ES-I3 (cell line): ENCODE results near the gene GLIS1.

ENCODE experiments used
- H3K36me3 ChIP-seq: 2 replicates; pipeline ENCODE4 v1.6.1; 2013; ENCODE audit warnings: mild to moderate bottlenecking, low read length, control low read depth, moderate library complexity; ENCODE audit not compliant: insufficient read depth
- H3K4me1 ChIP-seq: 2 replicates; pipeline ENCODE4 v1.6.1; 2013; ENCODE audit warnings: mild to moderate bottlenecking, control low read depth, low read length; ENCODE audit not compliant: insufficient read depth
- H3K9ac ChIP-seq: 2 replicates; pipeline ENCODE4 v1.6.1; 2013; ENCODE audit warnings: low read depth, mild to moderate bottlenecking, low read length, moderate library complexity
- H3K9me3 ChIP-seq: 2 replicates; pipeline ENCODE4 v1.6.1; 2013; ENCODE audit warnings: mild to moderate bottlenecking, low read length, moderate library complexity; ENCODE audit not compliant: control insufficient read depth, insufficient read depth

Gene GLIS1

DNA sequence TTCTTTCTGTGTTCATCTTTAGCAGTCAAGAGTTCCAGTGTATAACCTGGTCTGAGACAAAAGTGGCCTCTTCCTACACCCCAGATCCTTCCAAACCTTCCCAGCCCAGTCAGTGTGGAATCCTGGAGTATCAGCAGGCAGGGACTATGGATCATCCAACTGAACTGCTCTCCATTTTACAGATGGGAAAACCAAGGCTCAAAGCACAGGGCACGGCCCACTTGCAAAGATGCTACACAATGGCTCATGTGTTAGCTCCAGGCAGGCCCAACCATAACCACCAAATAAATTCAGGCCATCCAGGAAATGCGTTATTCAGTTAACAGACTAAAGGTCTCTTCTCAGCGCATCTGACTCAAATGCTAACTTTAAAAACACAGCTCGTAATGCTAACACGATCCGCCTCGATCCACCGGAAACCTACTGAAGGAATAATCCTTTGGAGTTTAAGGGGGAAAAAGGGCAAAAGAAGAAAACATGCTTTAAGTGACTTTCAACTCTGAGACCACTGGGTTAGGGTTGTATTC, 7.1 kb downstream of the GLIS1 start:
- H3K36me3 ChIP-seq: no peaks in the 10 kb centered on the region
- H3K9ac ChIP-seq: no peak overlapping the region
- no peaks in the 10 kb centered on the region for H3K9me3 ChIP-seq
- no peaks in the 10 kb centered on the region for H3K4me1 ChIP-seq

DNA sequence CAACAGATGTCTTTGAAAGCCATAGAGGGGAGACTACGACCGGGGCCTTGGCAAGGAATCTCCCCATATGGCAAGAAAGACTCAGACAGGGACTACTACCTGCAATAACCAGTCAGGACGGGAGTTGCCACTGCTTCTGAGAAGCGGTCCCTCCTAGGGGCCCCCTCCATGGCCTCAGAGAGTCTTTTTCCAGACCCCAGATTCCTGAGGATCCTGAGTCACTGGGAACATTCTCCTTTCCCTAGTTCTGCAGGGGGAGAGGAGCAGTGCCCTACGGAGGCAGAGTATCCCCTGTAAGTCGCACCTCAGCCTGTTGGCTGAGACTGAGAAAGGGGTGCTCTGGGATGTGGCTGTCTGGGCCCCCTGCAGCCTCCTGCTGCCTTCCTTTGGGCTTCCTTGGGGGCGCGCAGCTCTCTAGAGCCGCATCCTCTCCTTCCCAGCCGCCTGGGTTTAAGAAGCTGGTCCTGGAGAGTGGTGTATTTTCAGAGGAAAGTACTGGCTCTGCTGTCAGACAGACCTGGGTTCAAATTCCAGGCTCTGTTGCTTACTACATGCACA, 7.8 kb downstream of the GLIS1 start:
- Histone ChIP-seq H3K36me3 (no peaks in the 10 kb centered on the region), H3K9ac (no peak overlapping the region), H3K4me1 (no peaks in the 10 kb centered on the region), H3K9me3 (no peaks in the 10 kb centered on the region)

DNA sequence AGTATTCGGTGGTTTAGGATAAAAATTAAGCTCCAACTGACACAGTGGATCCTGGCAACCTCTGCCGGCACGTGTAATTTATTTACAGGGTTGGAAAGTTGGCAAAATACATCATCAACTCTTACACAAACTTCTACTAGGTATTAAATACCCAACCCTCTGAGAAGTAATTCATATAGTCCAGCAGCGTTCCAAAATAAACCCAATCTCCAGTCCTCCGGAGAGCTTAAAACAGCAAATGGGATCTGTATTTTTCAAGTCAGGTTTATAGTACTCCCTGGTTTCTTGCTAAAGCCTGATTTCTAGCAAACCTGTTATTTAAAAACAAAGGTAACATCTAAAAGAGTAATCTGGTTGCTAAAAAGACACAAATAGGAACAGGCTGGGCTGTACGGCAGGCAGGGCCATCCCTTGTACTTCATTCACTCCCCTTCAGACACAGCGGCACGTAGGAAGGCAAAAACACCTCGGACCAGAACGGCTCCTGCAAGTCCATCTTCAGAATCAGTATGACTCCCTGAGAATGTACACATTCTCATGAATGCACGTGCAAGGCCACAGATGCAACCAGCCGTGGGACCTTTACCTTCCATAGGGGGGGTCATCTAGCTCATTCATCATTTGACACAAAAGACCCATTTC, 8.6 kb downstream of the GLIS1 start:
- Histone ChIP-seq H3K4me1 (no peaks in the 10 kb centered on the region), H3K36me3 (no peaks in the 10 kb centered on the region), H3K9ac (no peak overlapping the region), H3K9me3 (no peaks in the 10 kb centered on the region)

DNA sequence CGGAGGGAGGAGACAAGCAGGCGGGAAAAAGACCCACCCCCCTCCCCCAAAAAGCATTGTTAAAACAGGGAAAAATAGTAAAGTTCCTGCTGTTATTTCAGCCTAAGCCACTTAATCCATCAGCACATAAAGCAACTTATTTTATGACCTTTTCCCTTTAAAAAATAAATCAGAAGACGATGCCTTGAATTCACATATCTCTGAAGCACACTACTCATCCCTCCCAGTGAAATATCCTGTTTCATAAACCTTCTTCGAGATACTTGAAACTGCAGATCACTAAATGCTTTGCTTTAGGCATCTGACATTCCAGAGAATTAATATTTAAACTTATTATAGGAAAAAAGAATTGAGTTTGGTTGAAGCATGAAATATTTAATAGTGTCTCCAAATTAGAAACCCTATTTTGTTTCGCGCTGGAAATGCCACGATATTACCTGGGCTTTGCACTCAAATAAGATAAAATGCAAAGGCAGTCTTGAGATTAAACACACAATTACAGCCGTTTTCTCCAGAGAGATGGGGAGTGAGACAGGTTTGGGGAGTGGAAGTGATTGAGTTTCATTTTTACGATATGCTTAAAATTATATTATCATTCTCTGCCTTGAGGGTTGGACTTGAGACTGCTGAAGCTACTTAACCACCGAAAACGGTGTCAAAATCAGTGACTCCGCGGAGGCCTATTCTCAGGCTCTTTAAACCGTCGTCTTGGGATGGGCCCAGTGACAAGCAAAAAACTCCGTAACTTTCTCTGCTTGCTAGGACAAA, 9.3 kb downstream of the GLIS1 start:
- Histone ChIP-seq H3K9ac (no peak overlapping the region), H3K36me3 (no peaks in the 10 kb centered on the region), H3K4me1 (peaks cover 3% of the 10 kb centered on the region; the same call in 1 of the 2 replicates), H3K9me3 (no peaks in the 10 kb centered on the region)

DNA sequence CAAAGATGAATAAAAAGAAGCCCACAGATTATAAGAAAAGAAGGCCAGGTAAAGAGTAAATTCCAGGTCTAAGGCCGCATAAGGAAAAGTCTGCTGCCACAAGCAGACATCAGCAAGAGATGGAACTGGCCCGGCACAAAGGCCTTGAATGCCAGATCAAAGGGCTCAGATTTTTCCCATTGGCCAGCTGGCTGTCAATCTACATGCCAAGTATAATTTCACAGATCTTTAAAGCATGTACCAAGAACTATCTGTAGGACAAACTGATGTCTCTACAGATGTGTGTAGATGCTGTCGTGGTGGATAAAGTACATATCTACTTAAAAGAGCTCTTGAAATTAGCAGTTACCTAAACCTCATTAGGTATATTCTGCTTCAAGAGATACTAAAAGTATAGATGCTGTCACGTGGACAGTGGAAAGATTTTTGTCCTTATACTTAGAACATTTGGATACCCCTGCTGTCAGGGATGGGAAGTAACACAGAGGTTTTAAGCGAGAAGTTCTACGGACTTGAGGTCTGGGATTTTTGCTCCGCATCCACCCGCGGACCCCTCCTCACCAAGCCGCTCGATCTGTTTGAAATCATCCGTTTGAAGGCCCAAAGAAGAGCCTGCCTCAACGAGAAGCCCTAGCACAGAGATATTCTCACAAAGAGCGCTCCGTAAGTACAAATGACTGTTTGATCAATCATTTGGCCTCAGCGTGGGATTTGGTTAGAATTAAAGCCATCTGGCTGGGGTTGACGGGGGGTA, 10.1 kb downstream of the GLIS1 start:
- H3K9ac ChIP-seq: no peak overlapping the region
- H3K9me3 ChIP-seq: no peaks in the 10 kb centered on the region
- H3K36me3 ChIP-seq: no peaks in the 10 kb centered on the region
- H3K4me1 ChIP-seq: peaks cover 3% of the 10 kb centered on the region; the same call in 1 of the 2 replicates

- H3K9ac ChIP-seq: no peak overlapping the region
- no peaks in the 10 kb centered on the region for H3K9me3 ChIP-seq
- no peaks in the 10 kb centered on the region for H3K36me3 ChIP-seq
- peaks cover 3% of the 10 kb centered on the region; the same call in 1 of the 2 replicates for H3K4me1 ChIP-seq
These were observed 10.8 kb downstream of the GLIS1 start for GRCh38 chr1:53728196-53728595.

GRCh38 chr1:53727461-53728092, 11.4 kb downstream of the GLIS1 start:
- H3K4me1 ChIP-seq: peaks cover 3% of the 10 kb centered on the region; the same call in 1 of the 2 replicates
- H3K9ac ChIP-seq: no peak overlapping the region
- H3K9me3 ChIP-seq: no peaks in the 10 kb centered on the region
- H3K36me3 ChIP-seq: no peaks in the 10 kb centered on the region

DNA sequence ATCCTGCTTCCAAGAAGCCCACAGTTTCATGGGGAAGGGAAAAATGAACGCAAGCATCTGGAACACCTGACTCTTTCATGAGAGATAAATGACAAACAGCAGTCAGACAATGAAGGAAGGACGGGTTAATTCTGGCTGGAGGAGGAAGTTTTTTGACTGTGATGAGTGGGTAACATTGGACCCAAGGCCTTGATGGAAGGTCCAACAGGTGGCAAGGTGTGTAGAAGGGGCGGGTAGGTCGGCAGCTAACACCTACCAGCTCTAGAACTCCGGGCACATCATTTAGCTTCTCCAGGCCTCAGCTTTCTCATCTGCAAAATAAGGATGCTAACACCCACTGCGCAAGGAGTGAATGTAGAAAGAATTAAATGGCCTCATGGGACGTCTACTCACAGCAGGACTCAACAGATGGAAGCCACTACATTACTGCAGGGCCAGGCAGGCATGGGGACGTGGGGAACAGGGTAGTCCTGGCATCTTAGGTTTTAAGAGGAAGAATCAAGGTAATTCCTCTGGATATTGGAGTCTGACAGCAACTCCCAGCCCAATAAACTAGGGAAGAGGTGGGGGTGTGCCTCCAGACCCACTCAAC, 12.9 kb downstream of the GLIS1 start:
- no peaks in the 10 kb centered on the region for H3K36me3 ChIP-seq
- H3K4me1 ChIP-seq: peaks cover 3% of the 10 kb centered on the region; the same call in 1 of the 2 replicates
- no peaks in the 10 kb centered on the region for H3K9me3 ChIP-seq
- H3K9ac ChIP-seq: no peak overlapping the region

GRCh38 chr1:53725238-53725689, 13.7 kb downstream of the GLIS1 start:
- Histone ChIP-seq H3K36me3 (no peaks in the 10 kb centered on the region), H3K4me1 (peaks cover 3% of the 10 kb centered on the region; the same call in 1 of the 2 replicates), H3K9me3 (no peaks in the 10 kb centered on the region), H3K9ac (no peak overlapping the region)

DNA sequence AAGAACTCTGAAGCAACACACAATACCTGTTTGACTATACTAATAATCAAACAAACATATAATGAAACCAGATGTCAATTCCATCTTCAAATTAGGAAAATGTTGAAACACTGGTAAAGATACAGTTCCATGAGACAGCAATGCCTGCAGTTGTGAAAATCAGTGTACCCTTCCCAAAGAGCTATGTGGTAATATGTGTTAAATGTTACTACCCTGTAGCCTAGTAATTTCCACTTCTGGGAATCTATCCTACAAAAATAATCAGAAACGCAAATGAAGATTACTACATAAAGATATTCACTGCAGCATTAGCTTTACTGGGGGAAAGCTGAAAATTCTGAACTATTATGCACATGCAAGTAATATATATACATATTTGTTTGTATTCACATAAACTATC, 16.9 kb downstream of the GLIS1 start:
- no peaks in the 10 kb centered on the region for H3K9me3 ChIP-seq
- no peak overlapping the region for H3K9ac ChIP-seq
- no peaks in the 10 kb centered on the region for H3K36me3 ChIP-seq
- peaks cover 3% of the 10 kb centered on the region; the same call in 1 of the 2 replicates for H3K4me1 ChIP-seq

DNA sequence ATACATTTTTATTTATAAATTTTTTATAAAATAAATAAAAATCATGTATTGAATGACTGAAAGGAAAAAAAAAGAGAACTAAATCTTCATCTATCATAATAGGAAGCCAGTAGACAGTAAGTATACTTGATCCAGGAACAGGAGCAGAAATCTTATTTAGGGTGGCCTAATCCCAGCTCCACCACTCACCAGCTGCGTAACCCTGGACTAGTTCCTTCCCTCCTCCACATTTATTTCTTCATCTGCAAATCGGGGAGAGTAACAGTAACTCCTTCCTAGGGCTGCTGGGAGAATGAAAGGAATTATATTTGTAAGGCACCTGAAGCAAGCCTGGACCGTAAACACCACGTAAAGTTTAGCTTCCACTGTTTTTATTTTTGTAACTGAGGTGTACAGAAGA, 17.9 kb downstream of the GLIS1 start:
- Histone ChIP-seq H3K9ac (no peak overlapping the region), H3K36me3 (no peaks in the 10 kb centered on the region), H3K9me3 (no peaks in the 10 kb centered on the region), H3K4me1 (peaks cover 3% of the 10 kb centered on the region; the same call in 1 of the 2 replicates)

DNA sequence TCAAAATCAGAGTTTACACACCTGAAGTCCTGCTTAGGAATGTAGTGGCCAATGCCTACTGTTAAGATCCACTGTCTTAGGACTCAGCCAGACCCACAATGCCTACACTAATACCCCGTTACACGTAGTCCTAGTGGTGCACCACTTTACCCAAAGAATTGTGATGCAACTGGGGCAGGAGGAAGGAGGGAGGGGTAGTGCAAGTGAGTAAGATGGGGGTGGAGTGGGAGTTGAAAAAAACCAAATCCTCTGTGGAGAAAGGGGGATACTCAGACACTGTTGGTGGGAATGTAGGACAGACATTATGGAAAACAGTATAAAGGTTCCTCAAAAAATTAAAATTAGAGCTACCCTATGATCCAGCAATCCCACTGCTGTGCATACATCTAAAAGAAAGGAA, 19.5 kb downstream of the GLIS1 start:
- Histone ChIP-seq H3K9ac (no peak overlapping the region), H3K36me3 (no peaks in the 10 kb centered on the region), H3K9me3 (no peaks in the 10 kb centered on the region), H3K4me1 (no peaks in the 10 kb centered on the region)

- no peaks in the 10 kb centered on the region for H3K36me3 ChIP-seq
- no peak overlapping the region for H3K9ac ChIP-seq
- no peaks in the 10 kb centered on the region for H3K4me1 ChIP-seq
- no peaks in the 10 kb centered on the region for H3K9me3 ChIP-seq
These were observed 20.5 kb downstream of the GLIS1 start for GRCh38 chr1:53718443-53718842.
